Fibroblast of peridontal ligament (primary cell): Measurements from ENCODE around the gene CCL11.

Source experiments
- DNase-seq: peaks from one replicate; pipeline ENCODE4 v3.0.0-alpha.2; 2010; ENCODE audit errors: extremely low read depth

CCL11 gene

GRCh38 chr17:34285286-34285792, at the start of gene CCL11:
CCL11 (plus strand) TSS chr17:34285742; CDS start chr17:34285809, 67 bp downstream.
- peak; percentile 11 for DNase-seq

- DNase-seq = no peak
Measured at GRCh38 chr17:34236281-34236892, 49.2 kb upstream of the CCL11 start.

GRCh38 chr17:34237458-34237857, 48.1 kb upstream of the CCL11 start:
- no peak for DNase-seq

- DNase-seq = no peak
Measured at GRCh38 chr17:34241062-34241461, 44.5 kb upstream of the CCL11 start.

GRCh38 chr17:34242587-34243363, 42.8 kb upstream of the CCL11 start:
- DNase-seq = no peak

- DNase-seq = no peak
Measured at GRCh38 chr17:34243364-34244320, 41.9 kb upstream of the CCL11 start.

- DNase-seq = no peak
Measured at GRCh38 chr17:34245351-34245905, 40.1 kb upstream of the CCL11 start.

- DNase-seq = no peak
Measured at GRCh38 chr17:34246446-34246845, 39.1 kb upstream of the CCL11 start.

- DNase-seq = no peak
Measured at GRCh38 chr17:34246881-34247280, 38.7 kb upstream of the CCL11 start.

- DNase-seq = no peak
Measured at GRCh38 chr17:34248511-34249024, 37.0 kb upstream of the CCL11 start.

GRCh38 chr17:34249061-34249460, 36.5 kb upstream of the CCL11 start:
- no peak for DNase-seq

GRCh38 chr17:34249478-34249877, 36.1 kb upstream of the CCL11 start:
- no peak for DNase-seq

- DNase-seq = no peak
Measured at GRCh38 chr17:34251186-34251585, 34.4 kb upstream of the CCL11 start.

- DNase-seq = no peak
Measured at GRCh38 chr17:34252095-34252443, 33.5 kb upstream of the CCL11 start.

- DNase-seq = peak; percentile 88
Measured at GRCh38 chr17:34252444-34253138, 33.0 kb upstream of the CCL11 start.

GRCh38 chr17:34253139-34253525, 32.4 kb upstream of the CCL11 start:
- DNase-seq = no peak

- DNase-seq = peak; percentile 84
Measured at GRCh38 chr17:34254146-34254545, 31.4 kb upstream of the CCL11 start.

GRCh38 chr17:34254651-34255380, 30.7 kb upstream of the CCL11 start, which contains the start of gene CCL2:
CCL2 (plus strand) TSS chr17:34255285; CDS start chr17:34255350, 65 bp downstream.
- peak; percentile 69 for DNase-seq

- no peak for DNase-seq
Measured at GRCh38 chr17:34255381-34255732, 30.2 kb upstream of the CCL11 start.

- DNase-seq = no peak
Measured at GRCh38 chr17:34255841-34256240, 29.7 kb upstream of the CCL11 start.
